Colonic mucosa (tissue), 4 donors: ENCODE measurements around the gene PRKAR2B. TPM values are rescaled to one million over a fixed set of nuclear protein-coding genes. Genes with fewer than 3 reads are reported as not detected.

ENCODE experiments used
- DNase-seq: peaks from one replicate; pipeline ENCODE4 v3.0.0-alpha.2; 2020
- H3K27ac ChIP-seq: fragments of 200-600 bp; one replicate; pipeline ENCODE4 v1.8.0; 2021
- H3K27me3 ChIP-seq: fragments of 200-600 bp; one replicate; pipeline ENCODE4 v1.8.0; 2021
- H3K36me3 ChIP-seq: fragments of 200-600 bp; one replicate; pipeline ENCODE4 v1.8.0; 2021
- H3K4me1 ChIP-seq: fragments of 200-600 bp; one replicate; pipeline ENCODE4 v1.8.0; 2021; ENCODE audit warnings: mild to moderate bottlenecking
- H3K4me3 ChIP-seq: fragments of 200-600 bp; one replicate; pipeline ENCODE4 v1.8.0; 2021
- H3K9ac ChIP-seq, 2 donors: one replicate each; pipeline ENCODE4 v1.7.0; 2013; ENCODE audit warnings: control low read depth in 2 of 2, low read depth in 2 of 2, low read length in 2 of 2
- H3K9me3 ChIP-seq: fragments of 200-600 bp; one replicate; pipeline ENCODE4 v1.8.0; 2021
- CTCF ChIP-seq: fragments of 200-600 bp; IDR thresholded peaks from one replicate; pipeline ENCODE4 v1.8.0; 2022; ENCODE audit warnings: antibody characterized with exemption, mild to moderate bottlenecking
- intact Hi-C: fragments of 100-400 bp; cut with DNase I; formaldehyde crosslinking; loops from one replicate; pipeline ENCODE4 v1.14.1; 2022
- total RNA-seq, 2 donors: library from RNA; stranded (reverse); fragmentation: NEBNext Ultra II Directional in 1 of 2; extraction: Animal tissue kit (Norgen Biotek cat#: 25700) in 1 of 2; gene quantifications; one replicate each; pipeline ENCODE4 v1.2.1, GENCODE V29; 2021
- donor health status: healthy.
- donor health status: DM: no; HTN: no; CAD: no.
- donor health status: DM: no; HTN: no; CAD: no.

The PRKAR2B gene
- total RNA-seq, 2 donors from 2014 or later: 9.3 to 11.7 TPM

GRCh38 chr7:107203607-107204006 lies 159.1 kb downstream of the PRKAR2B start:
- Histone ChIP-seq H3K4me3 (no peak overlapping the region), H3K9ac (no peak overlapping the region), H3K9me3 (peaks cover 3% of the 10 kb centered on the region), H3K27me3 (no peaks in the 10 kb centered on the region), H3K4me1 (no peaks in the 10 kb centered on the region), H3K27ac (no peak overlapping the region), H3K36me3 (peaks cover under 1% of the 10 kb centered on the region)
- no peak for DNase-seq
- intact Hi-C loops: no loop called here
- no peak for TF ChIP-seq CTCF

- DNase-seq: no peak
- Histone ChIP-seq H3K27me3 (no peaks in the 10 kb centered on the region), H3K4me3 (no peak overlapping the region), H3K9ac (no peak overlapping the region), H3K9me3 (peaks cover 3% of the 10 kb centered on the region), H3K27ac (no peak overlapping the region), H3K36me3 (peaks cover 5% of the 10 kb centered on the region), H3K4me1 (no peaks in the 10 kb centered on the region)
- intact Hi-C loops: no loop called here
- TF ChIP-seq CTCF: no peak
Observed at GRCh38 chr7:107206136-107206535, 161.6 kb downstream of the PRKAR2B start.

- H3K4me1 ChIP-seq: no peaks in the 10 kb centered on the region
- TF ChIP-seq CTCF: no peak
- intact Hi-C loops: no loop called here
- H3K36me3 ChIP-seq: peaks cover 5% of the 10 kb centered on the region
- H3K9ac ChIP-seq: no peak overlapping the region
- peaks cover 3% of the 10 kb centered on the region for H3K9me3 ChIP-seq
- no peak overlapping the region for H3K4me3 ChIP-seq
- H3K27me3 ChIP-seq: no peaks in the 10 kb centered on the region
- no peak overlapping the region for H3K27ac ChIP-seq
- no peak for DNase-seq
Observed at GRCh38 chr7:107206706-107207105, 162.2 kb downstream of the PRKAR2B start.

GRCh38 chr7:107207459-107207858 lies 163.0 kb downstream of the PRKAR2B start:
- no peak for TF ChIP-seq CTCF
- Histone ChIP-seq H3K27ac (no peak overlapping the region), H3K36me3 (peaks cover 5% of the 10 kb centered on the region), H3K4me3 (no peak overlapping the region), H3K9ac (no peak overlapping the region), H3K27me3 (no peaks in the 10 kb centered on the region), H3K4me1 (no peaks in the 10 kb centered on the region), H3K9me3 (peaks cover 3% of the 10 kb centered on the region)
- DNase-seq: no peak
- intact Hi-C loops: no loop called here

GRCh38 chr7:107208024-107208521 lies 163.6 kb downstream of the PRKAR2B start:
- H3K9me3 ChIP-seq: peaks cover under 1% of the 10 kb centered on the region
- TF ChIP-seq CTCF: no peak
- H3K36me3 ChIP-seq: peaks cover 5% of the 10 kb centered on the region
- DNase-seq: no peak
- intact Hi-C loops: no loop called here
- H3K9ac ChIP-seq: no peak overlapping the region
- no peak overlapping the region for H3K4me3 ChIP-seq
- no peaks in the 10 kb centered on the region for H3K4me1 ChIP-seq
- no peak overlapping the region for H3K27ac ChIP-seq
- H3K27me3 ChIP-seq: no peaks in the 10 kb centered on the region

GRCh38 chr7:107208563-107208962 lies 164.1 kb downstream of the PRKAR2B start:
- intact Hi-C loops: no loop called here
- TF ChIP-seq CTCF: no peak
- no peak for DNase-seq
- H3K36me3 ChIP-seq: peaks cover 5% of the 10 kb centered on the region
- H3K27me3 ChIP-seq: no peaks in the 10 kb centered on the region
- H3K4me3 ChIP-seq: no peak overlapping the region
- no peaks in the 10 kb centered on the region for H3K9me3 ChIP-seq
- H3K4me1 ChIP-seq: no peaks in the 10 kb centered on the region
- no peak overlapping the region for H3K27ac ChIP-seq
- no peak overlapping the region for H3K9ac ChIP-seq
